Islet precursor cell (in vitro differentiated cells): Measurements from ENCODE around the gene ANKMY1.

Source experiments
- DNase-seq: peaks from one replicate; pipeline ENCODE4 v3.0.0-alpha.2; 2018

ANKMY1 gene

DNA sequence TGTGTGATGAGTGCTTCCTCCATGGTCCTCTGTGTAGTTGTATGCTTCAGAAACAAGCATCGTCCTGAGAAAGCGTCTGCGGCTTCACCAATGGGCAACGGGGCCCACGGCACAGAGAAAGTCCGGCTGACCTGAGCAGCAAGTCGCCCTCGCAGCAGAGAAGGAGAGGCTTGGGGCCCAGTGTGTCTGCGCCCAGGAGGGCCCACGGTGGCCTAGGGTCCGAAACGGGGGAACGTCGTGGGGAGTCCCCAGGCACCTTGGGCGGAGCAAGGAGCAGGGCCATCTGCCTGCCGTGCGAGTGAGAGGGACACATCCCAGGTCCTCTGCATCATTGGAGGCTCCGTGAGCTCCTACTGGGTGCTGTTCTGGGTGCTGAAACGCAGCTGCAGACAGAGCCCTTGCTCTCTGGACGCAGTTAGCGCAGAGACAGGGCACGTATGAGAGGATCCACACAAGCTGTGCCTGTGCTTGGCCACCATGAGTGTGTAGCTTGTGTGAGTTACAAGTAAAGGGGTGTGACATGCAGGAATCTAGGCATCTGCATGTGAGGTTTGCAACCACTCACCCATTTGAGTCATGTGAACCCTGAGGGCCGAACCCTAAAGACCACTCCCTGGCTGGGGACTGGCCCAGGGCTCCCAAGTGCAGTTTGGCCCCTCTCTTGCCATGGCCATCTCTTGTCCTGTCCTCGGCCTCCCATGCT is 111.7 kb downstream of the ANKMY1 start:
- no peak for DNase-seq

DNA sequence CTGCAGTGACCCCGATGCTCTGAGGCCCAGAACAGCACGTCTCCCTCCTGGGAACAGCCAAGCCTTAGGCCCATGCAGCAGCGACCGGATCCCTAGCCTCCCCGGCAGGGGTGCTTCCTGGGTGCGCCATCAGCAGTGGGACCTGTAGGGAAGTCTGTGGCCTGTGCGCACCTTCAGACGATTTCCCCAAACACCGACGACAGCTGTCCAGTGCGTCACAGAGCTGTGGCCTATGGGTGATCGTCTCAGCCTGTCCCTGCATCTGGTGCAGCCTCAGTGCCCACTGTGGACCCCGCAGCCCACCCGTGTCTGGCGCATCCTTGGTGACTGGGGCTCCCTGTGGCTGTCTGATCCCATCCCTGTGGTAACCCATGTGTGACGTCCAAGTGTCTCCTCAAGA is 113.3 kb downstream of the ANKMY1 start:
- DNase-seq, result no peak

DNA sequence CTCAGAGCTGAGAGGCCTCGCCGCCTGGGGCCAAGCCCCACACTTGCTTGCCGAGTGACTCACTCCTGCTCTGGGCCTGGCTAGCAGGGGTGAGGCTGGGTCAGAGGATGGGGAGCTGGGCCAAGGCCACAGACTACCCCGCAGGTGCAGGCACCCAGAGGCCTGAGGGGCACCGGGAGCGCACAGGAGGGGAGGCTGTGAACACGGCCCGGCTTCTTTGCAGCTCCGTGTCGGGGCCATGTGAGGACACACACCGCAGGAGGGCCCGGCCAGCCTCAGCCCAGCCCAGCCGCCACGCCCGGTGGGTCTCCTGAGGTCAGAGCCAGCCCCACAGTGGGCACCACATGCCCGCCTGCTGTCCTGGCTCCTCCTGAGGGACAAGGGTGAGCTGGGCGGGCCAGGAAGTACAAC is 113.9 kb downstream of the ANKMY1 start:
- DNase-seq, result no peak

- no peak for DNase-seq
Observed at GRCh38 chr2:240442891-240443715, 114.7 kb downstream of the ANKMY1 start.

DNA sequence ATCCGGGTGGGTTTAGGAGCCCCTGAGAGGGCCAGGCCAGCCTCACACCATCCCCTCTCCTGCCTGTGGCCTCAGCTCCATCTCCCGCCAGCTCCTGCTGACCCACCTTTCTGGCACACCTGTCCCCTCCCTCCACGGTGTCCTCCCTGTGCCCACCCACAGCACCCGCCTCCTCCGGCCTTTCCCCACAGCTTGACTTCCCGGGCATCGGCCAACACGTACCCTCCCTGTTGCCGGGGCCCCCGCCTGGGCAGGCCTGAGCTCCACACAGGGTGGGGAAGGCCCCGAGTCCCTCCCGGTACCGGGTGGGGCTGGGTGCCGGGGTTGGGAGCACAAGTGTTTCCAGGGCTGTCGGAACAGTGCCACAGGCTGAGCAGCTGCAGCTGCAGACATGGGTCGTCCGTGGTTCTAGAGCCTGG is 115.8 kb downstream of the ANKMY1 start:
- DNase-seq, result no peak

DNA sequence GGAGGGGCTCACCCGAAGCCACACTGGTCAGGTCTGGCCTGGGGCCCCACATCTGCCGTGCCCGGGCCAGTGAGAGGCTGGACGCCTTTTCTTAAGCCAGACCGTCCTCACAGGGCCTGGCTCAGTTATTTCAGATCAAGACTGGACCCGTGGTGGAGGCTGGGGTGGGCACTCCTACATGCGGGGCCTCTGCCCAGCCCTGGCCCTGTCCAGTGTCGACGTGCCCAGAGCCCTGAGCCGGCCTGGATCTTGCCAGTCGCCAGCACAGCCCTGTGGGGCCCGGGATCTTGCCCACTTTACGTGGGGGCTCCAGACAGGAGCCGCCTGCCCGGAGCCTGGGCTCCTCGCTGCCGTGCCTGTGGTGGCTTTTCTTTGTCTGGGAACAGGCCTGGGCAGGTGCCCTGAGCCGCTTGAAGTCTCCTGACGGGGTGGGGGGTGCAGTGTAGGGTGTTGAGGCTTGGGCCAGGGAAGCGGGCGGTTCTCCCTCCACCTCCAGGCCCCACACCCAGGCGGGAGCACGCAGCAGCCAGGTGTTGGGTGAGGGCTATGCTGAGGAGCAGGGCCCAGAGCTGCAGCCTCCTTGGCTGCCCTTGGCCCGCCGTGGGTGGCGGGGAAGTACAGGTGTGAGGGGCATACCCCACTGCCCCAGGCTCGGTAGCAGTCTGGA is 116.3 kb downstream of the ANKMY1 start:
- DNase-seq, result no peak

- no peak for DNase-seq
Observed at GRCh38 chr2:240440704-240441320, 117.0 kb downstream of the ANKMY1 start.

DNA sequence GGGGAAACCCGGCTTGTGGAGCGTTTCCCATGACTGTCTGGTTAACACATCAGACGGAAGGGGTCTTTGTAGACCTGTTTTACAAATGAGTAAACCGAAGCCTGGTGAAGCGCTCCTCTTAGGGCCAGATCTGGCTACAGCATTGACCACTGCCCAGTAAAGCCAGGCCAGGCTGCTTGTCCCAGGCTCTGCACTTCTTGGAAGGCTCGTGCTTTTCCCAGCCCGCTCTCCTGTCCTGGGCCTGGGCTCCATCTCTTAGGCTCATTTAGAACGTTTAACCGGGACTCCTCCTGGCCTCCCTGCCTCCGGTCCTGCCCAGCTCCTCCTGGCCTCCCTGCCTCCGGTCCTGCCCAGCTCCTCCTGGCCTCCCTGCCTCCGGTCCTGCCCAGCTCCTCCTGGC is 117.5 kb downstream of the ANKMY1 start:
- DNase-seq, result no peak

DNA sequence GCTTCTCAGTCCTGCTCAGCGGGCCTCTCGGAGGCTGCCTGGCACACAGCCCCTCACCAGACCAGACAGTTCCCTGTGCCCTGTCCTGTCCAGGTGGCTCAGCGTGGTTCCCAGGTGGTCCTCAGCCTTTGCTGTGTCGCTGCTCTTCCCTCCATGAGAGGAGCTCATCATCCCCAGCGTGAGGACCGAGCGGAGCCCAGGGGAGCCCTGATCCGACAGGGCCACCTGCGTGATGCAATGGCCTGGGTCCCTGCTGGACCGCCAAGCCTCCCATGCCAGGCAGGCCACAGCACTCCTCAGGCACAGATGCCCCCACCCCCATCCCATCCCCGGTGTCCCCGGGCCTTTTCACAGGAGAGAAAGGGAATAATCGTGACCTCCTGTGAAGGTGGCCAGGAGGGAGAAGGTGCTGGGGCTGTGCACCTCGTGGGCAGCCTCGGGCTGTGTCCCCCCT is 118.1 kb downstream of the ANKMY1 start:
- peak; percentile 41 for DNase-seq

- DNase-seq, result peak; percentile 47
Observed at GRCh38 chr2:240438810-240439697, 118.7 kb downstream of the ANKMY1 start.

GRCh38 chr2:240437861-240438809 is 119.7 kb downstream of the ANKMY1 start:
- DNase-seq, result peak; percentile 85

DNA sequence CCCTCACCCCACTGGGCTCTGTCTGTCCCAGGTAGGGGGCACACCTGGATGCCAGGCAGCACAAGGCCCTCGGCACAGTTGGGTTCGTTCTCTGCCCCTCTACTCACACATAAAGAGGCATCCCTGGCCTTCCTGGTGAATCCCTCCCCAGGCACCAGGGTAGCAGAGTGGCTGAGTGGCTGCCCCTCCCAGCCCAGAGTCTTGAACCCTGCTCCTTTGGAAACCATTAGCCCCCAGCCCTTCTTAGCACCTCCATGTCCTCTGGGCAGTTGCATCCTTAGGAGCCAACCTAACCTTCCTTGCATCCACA is 120.3 kb downstream of the ANKMY1 start:
- DNase-seq, result no peak

DNA sequence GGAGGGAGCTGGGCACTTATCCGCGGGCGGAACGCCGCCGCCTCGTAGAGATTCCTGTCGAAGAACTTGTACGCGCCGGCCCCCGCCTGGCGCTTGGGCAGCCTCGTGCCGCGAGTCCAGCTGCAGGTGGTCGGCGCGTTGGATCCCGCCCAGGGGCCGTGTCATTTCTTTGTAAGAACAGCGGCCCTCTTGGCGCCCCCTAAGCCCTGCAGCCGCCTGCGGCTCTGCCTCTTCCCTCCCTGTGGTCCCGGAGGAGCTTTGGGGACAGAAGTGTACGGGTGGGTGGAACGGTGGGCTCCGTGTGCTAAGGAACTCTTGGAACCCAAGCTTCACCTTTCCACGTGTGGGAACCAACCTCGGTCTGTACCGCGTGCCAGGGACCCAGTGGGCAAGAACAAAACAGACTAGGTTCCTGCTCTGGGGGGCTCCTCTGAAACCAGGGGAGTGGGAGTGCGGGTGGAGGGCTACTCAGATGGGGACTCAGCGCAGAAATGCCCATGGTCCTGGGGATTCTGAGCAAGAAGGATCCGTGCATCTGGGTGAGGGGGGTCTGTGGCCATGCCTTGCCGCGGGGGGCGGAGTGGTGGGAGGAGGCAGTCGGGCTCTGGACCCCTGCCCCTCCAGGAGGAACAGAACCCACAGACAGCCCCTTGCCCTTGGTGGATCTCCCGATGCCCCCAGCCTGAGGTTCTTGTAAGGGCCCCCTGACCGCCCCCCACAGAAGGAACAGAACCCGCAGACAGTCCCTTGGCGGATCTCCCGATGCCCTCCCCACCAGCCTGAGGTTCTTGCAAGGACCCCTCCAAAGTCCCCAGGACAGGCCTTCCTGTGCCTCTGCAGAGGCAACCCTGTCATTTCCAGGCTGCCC is 120.9 kb downstream of the ANKMY1 start:
- DNase-seq, result peak; percentile 60

DNA sequence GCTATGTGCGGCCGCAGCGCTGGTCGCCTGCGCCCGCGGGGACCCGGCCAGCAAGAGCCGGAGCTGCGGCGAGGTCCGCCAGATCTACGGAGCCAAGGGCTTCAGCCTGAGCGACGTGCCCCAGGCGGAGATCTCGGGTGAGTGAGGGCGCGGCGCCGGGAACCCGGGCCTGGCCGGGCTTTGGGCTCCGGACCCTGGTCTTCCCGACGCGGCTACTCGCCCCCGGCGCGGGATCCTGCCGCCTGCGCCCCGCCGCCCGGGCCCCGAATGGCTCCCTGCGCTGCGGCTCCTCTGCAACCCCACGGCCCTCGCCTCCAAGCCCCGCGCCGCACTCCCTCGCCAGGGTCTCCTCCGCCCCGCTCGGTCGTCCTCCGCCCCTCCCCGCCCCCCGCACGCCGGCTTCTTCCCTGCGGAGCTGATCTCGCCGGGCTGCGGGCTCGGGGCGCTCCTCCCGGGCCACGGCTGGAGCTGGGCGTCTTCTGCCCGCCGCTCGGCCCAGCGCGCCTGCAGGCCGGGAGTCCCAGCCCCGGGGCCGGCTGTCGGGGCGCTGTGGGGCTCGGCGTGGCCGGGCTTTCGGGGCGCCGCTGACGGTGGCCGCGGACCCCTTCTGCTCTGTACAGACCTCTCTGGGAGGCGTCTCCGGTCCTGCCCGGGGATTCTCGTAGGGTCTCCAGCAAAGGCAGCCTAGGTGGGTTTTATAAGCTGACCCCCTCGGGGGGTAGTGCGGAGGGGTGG is 121.7 kb downstream of the ANKMY1 start:
- DNase-seq, result no peak

GRCh38 chr2:240435457-240435947 is 122.3 kb downstream of the ANKMY1 start, which contains the start of gene GPC1:
GPC1 (plus strand) TSS chr2:240435663; CDS start chr2:240435919, 256 bp downstream.
- peak; percentile 86 for DNase-seq

- DNase-seq, result peak; percentile 90
Observed at GRCh38 chr2:240434728-240435456, 122.9 kb downstream of the ANKMY1 start.

- DNase-seq, result peak; percentile 79
Observed at GRCh38 chr2:240433973-240434727, 123.6 kb downstream of the ANKMY1 start.
